SK-N-MC (cell line): ENCODE measurements around the gene OGFR.

ENCODE experiments used
- EZH2 ChIP-seq: fragments of 200-600 bp; sonication (generic); IDR thresholded peaks from one replicate; pipeline ENCODE4 v1.6.1; 2017; ENCODE audit warnings: antibody characterized with exemption
- POLR2AphosphoS5 ChIP-seq: IDR thresholded peaks from 2 replicates; pipeline ENCODE4 v1.6.1; 2012; ENCODE audit warnings: mild to moderate bottlenecking, low read depth, low read length, borderline replicate concordance

GRCh38 chr20:62811720-62812119 lies 7.1 kb downstream of the OGFR start:
- TF ChIP-seq EZH2 (no peak), POLR2AphosphoS5 (no peak)
